Loucy (cell line): ENCODE data around the gene PLA2G15.

Experiments used
- CTCF ChIP-seq: fragments of 200-600 bp; sonication (generic); conservative IDR thresholded peaks from 2 replicates; pipeline ENCODE4 v1.5.1; 2014; ENCODE audit warnings: mild to moderate bottlenecking, antibody characterized with exemption, low read length
- EZH2phosphoT487 ChIP-seq: fragments of 200-600 bp; IDR thresholded peaks from 2 replicates; pipeline ENCODE4 v1.6.1; 2018; ENCODE audit warnings: antibody characterized with exemption, mild to moderate bottlenecking, moderate library complexity, borderline replicate concordance

- TF ChIP-seq CTCF (no peak), EZH2phosphoT487 (no peak)
Observed at GRCh38 chr16:68200088-68200783, 44.9 kb upstream of the PLA2G15 start.
